SK-N-SH (cell line): Measurements from ENCODE around the gene STAG3. TPM values are rescaled to one million over a fixed set of nuclear protein-coding genes. Genes with fewer than 3 reads are reported as not detected.
A peak's percentile ranks its signal among the peaks of the same experiment; 100 is the strongest.

Source experiments
- CTCF ChIA-PET: fragments of 300-600, 350-600 bp; formaldehyde crosslinking; extraction: SDS; loops from one replicate; lab custom pipeline; 2021; lab: Yijun Ruan, JAX
- POLR2A ChIA-PET: fragments of 350-600 bp; sonication (Branson Sonifier 250); formaldehyde crosslinking; extraction: SDS; loops from one replicate; lab custom pipeline; 2020; ENCODE audit warnings: antibody characterized with exemption, inconsistent platforms; lab: Yijun Ruan, JAX
- DNase-seq: peaks from one replicate; pipeline ENCODE4 v3.0.0; 2012
- H2AFZ ChIP-seq: fragments of 200-600 bp; sonication (generic); 2 replicates; pipeline ENCODE4 v1.8.1; 2016; ENCODE audit warnings: antibody characterized with exemption, mild to moderate bottlenecking, low read depth
- H3F3A ChIP-seq: fragments of 200-600 bp; sonication (generic); replicated peaks from 2 replicates; pipeline ENCODE3; 2016; ENCODE audit warnings: antibody characterized with exemption, mild to moderate bottlenecking; ENCODE audit not compliant: insufficient read depth
- H3K27ac ChIP-seq, 2 experiments: fragments of 200-500 bp in 1 of 2; fragments of 200-600 bp in 1 of 2; sonication (Bioruptor generic) in 1 of 2; sonication (generic), shearing (Covaris generic) in 1 of 2; 2 replicates each; pipeline versions ENCODE4 v1.5.1 to v1.6.1; 2014 to 2016; ENCODE audit warnings: low read depth in 2 of 2, inconsistent platforms in 1 of 2, low read length in 1 of 2, mild to moderate bottlenecking in 1 of 2, mixed read lengths in 1 of 2
- H3K27me3 ChIP-seq: fragments of 200-600 bp; sonication (generic), shearing (Covaris generic); 2 replicates; pipeline ENCODE4 v1.6.1; 2016; ENCODE audit warnings: mixed run types; ENCODE audit not compliant: insufficient read depth
- H3K36me3 ChIP-seq, 2 experiments: fragments of 200-500 bp in 1 of 2; fragments of 200-600 bp in 1 of 2; sonication (Bioruptor generic) in 1 of 2; sonication (generic) in 1 of 2; replicated peaks in 1 of 2; 2 replicates each; pipeline versions ENCODE3 to v1.5.1; 2014 to 2016; ENCODE audit warnings: low read length in 1 of 2, mild to moderate bottlenecking in 1 of 2; ENCODE audit not compliant: insufficient read depth in 2 of 2, control insufficient read depth in 1 of 2
- H3K4me1 ChIP-seq, 2 experiments: fragments of 200-500 bp in 1 of 2; fragments of 200-600 bp in 1 of 2; sonication (Bioruptor generic) in 1 of 2; sonication (generic), shearing (Covaris generic) in 1 of 2; 2 replicates each; pipeline versions ENCODE4 v1.5.1 to v1.6.1; 2014 to 2016; ENCODE audit warnings: low read depth in 1 of 2, low read length in 1 of 2, mixed run types in 1 of 2; ENCODE audit not compliant: insufficient read depth in 2 of 2, control insufficient read depth in 1 of 2
- H3K4me2 ChIP-seq: fragments of 200-600 bp; sonication (generic), shearing (Covaris generic); 2 replicates; pipeline ENCODE4 v1.6.1; 2017; ENCODE audit warnings: mixed run types
- H3K4me3 ChIP-seq, 2 experiments: fragments of 200-500 bp in 1 of 2; fragments of 200-600 bp in 1 of 2; sonication (Bioruptor generic) in 1 of 2; sonication (generic), shearing (Covaris generic) in 1 of 2; 2 replicates each; pipeline versions ENCODE4 v1.5.1 to v1.8.1; 2014 to 2016; ENCODE audit warnings: low read depth in 2 of 2, inconsistent platforms in 1 of 2, low read length in 1 of 2, mild to moderate bottlenecking in 1 of 2, mixed read lengths in 1 of 2, moderate library complexity in 1 of 2
- H3K79me2 ChIP-seq: fragments of 200-600 bp; sonication (generic); 2 replicates; pipeline ENCODE4 v1.8.1; 2017; ENCODE audit warnings: mild to moderate bottlenecking; ENCODE audit not compliant: insufficient read depth
- H3K9ac ChIP-seq: fragments of 200-600 bp; sonication (generic); 2 replicates; pipeline ENCODE4 v1.6.1; 2017; ENCODE audit warnings: mixed run types
- H3K9me2 ChIP-seq: fragments of 200-600 bp; sonication (generic); 2 replicates; pipeline ENCODE4 v1.6.1; 2017; ENCODE audit warnings: mixed run types
- H3K9me3 ChIP-seq: fragments of 200-600 bp; sonication (generic); 2 replicates; pipeline ENCODE4 v1.6.1; 2017; ENCODE audit warnings: mixed run types, mild to moderate bottlenecking, moderate library complexity
- H4K20me1 ChIP-seq: fragments of 200-600 bp; sonication (generic); 2 replicates; pipeline ENCODE4 v1.6.1; 2017; ENCODE audit warnings: mild to moderate bottlenecking, mixed run types; ENCODE audit not compliant: insufficient read depth
- ELF1 ChIP-seq: IDR thresholded peaks from 2 replicates; pipeline ENCODE4 v1.4.0; 2012
- EZH2phosphoT487 ChIP-seq: fragments of 200-600 bp; sonication (generic); IDR thresholded peaks from 2 replicates; pipeline ENCODE4 v1.6.1; 2017; ENCODE audit warnings: low read depth, mixed run types, mild to moderate bottlenecking, antibody characterized with exemption, moderate library complexity, borderline replicate concordance
- FOSL2 ChIP-seq: IDR thresholded peaks from 2 replicates; pipeline ENCODE4 v1.4.0; 2012; ENCODE audit warnings: low read depth, mild to moderate bottlenecking, moderate library complexity, borderline replicate concordance
- FOXM1 ChIP-seq: IDR thresholded peaks from 2 replicates; pipeline ENCODE4 v1.4.0; 2012; ENCODE audit warnings: low read depth, mild to moderate bottlenecking
- GABPA ChIP-seq: IDR thresholded peaks from 2 replicates; pipeline ENCODE4 v1.4.0; 2012; ENCODE audit warnings: low read depth, mild to moderate bottlenecking
- GATA2 ChIP-seq: sonication (generic); formaldehyde crosslinking; IDR thresholded peaks from 2 replicates; pipeline ENCODE4 v1.5.0; 2020; ENCODE audit warnings: mild to moderate bottlenecking, missing genetic modification reagents
- IRF3 ChIP-seq: fragments of 150-350 bp; IDR thresholded peaks from 2 replicates; pipeline ENCODE4 v1.6.1; 2016; ENCODE audit warnings: mild to moderate bottlenecking, low read depth, low read length
- JUND ChIP-seq: IDR thresholded peaks from 2 replicates; pipeline ENCODE4 v1.4.0; 2012
- MAX ChIP-seq: IDR thresholded peaks from 2 replicates; pipeline ENCODE4 v1.4.0; 2012; ENCODE audit warnings: low read depth
- NFIC ChIP-seq: IDR thresholded peaks from 2 replicates; pipeline ENCODE4 v1.4.0; 2012; ENCODE audit warnings: borderline replicate concordance
- NRF1 ChIP-seq: IDR thresholded peaks from 2 replicates; pipeline ENCODE4 v1.6.1; 2012; ENCODE audit warnings: low read depth, mild to moderate bottlenecking, low read length
- RCOR1 ChIP-seq: fragments of 150-350 bp; IDR thresholded peaks from 2 replicates; pipeline ENCODE4 v1.6.1; 2017; ENCODE audit warnings: antibody characterized with exemption, low read length
- RFX5 ChIP-seq: IDR thresholded peaks from 2 replicates; pipeline ENCODE4 v1.6.1; 2012; ENCODE audit warnings: mild to moderate bottlenecking, improper control_type of control experiment, low read length
- TAF1 ChIP-seq: IDR thresholded peaks from 2 replicates; pipeline ENCODE4 v1.6.1; 2012; ENCODE audit warnings: low read depth, mild to moderate bottlenecking, low read length, moderate library complexity, borderline replicate concordance
- USF1 ChIP-seq: IDR thresholded peaks from 2 replicates; pipeline ENCODE4 v1.4.0; 2012; ENCODE audit warnings: low read depth, borderline replicate concordance
- USF2 ChIP-seq: fragments of 150-350 bp; IDR thresholded peaks from 2 replicates; pipeline ENCODE4 v1.6.1; 2017; ENCODE audit warnings: antibody characterized with exemption, low read length, low read depth, borderline replicate concordance
- YY1 ChIP-seq: IDR thresholded peaks from 2 replicates; pipeline ENCODE4 v1.4.0; 2012; ENCODE audit warnings: low read depth, mild to moderate bottlenecking
- WGBS: methylation state at CpG from one replicate; pipeline ENCODE4 v1.1.6; 2017; ENCODE audit warnings: low lambda C conversion rate; 5-methylcytosine and 5-hydroxymethylcytosine counted together
- polyA plus RNA-seq, 3 experiments: library from polyadenylated mRNA; depleted of rRNA; stranded (reverse); fragments of >200 nt; gene quantifications; 2 replicates each; pipeline ENCODE4 v1.2.3, GENCODE V29; 2012

STAG3 gene
- polyA plus RNA-seq, 1 of the 3 experiments (the other 2 are of a cell fraction), result 0.10 TPM

GRCh38 chr7:100155553-100156317, 22.0 kb upstream of the STAG3 start:
- Histone ChIP-seq H3K9me3 (no peaks in the 10 kb centered on the region), H3K36me3 (peaks cover 37 to 39% of the 10 kb centered on the region in 2 experiments), H3K4me2 (no peak overlapping the region), H3F3A (peaks cover 15% of the 10 kb centered on the region), H4K20me1 (peaks cover 20% of the 10 kb centered on the region), H3K9me2 (no peaks in the 10 kb centered on the region), H2AFZ (no peak overlapping the region), H3K4me3 (no peak overlapping the region), H3K4me1 (peaks cover 11 to 19% of the 10 kb centered on the region in 2 experiments; a peak in 2 of 4 replicates), H3K27me3 (no peaks in the 10 kb centered on the region), H3K9ac (no peak overlapping the region), H3K79me2 (peaks cover 62% of the 10 kb centered on the region), H3K27ac (no peak overlapping the region)
- no peak for TF ChIP-seq NRF1
- TF ChIP-seq GABPA, result no peak
- no peak for TF ChIP-seq MAX
- no peak for TF ChIP-seq USF2
- no peak for TF ChIP-seq RCOR1
- TF ChIP-seq RFX5, result no peak
- no peak for TF ChIP-seq ELF1
- TF ChIP-seq IRF3, result no peak
- TF ChIP-seq FOSL2, result no peak
- no peak for TF ChIP-seq FOXM1
- TF ChIP-seq GATA2, result no peak
- no peak for TF ChIP-seq TAF1
- TF ChIP-seq JUND, result no peak
- TF ChIP-seq USF1, result no peak
- no peak for TF ChIP-seq EZH2phosphoT487
- TF ChIP-seq YY1, result no peak
- TF ChIP-seq NFIC, result no peak
- 93% methylated on average over 20 of the region's 20 CpGs for WGBS
- peak; percentile 24 for DNase-seq
- ChIA-PET POLR2A (interaction anchor here (1.1 to 1.6 kb wide), 3 partner anchors 11 to 22 kb away, joined by 3 to 5 read pairs (median 5); partner anchors contain the start of genes GPC2 and STAG3), CTCF (interaction anchor here (1.1 to 3.9 kb wide), 3 partner anchors 24 to 61 kb away, joined by 3 to 33 read pairs (median 3); no protein-coding TSS in a partner anchor)
